Measurements from ENCODE around the gene CRHR1.

The CRHR1 gene

GRCh38 chr17:45828171-45828570, 44.1 kb downstream of the CRHR1 start:
- Histone ChIP-seq H3K27me3 (ENCODE audit: control insufficient read depth in 5 of 5, insufficient read depth in 4 of 5, low read length in 5 of 5) (peaks cover 4 to 29% (median 22%) of the 10 kb centered on the region in 5 donors), H3K36me3 (ENCODE audit: control insufficient read depth in 5 of 5, insufficient read depth in 5 of 5, low read length in 5 of 5) (no peaks in the 10 kb centered on the region), H3K9ac (ENCODE audit: low read length in 5 of 5) (no peak overlapping the region), H3K9me3 (ENCODE audit: control insufficient read depth in 5 of 5, low read length in 5 of 5) (no peaks in the 10 kb centered on the region), H3K4me1 (ENCODE audit: control insufficient read depth in 5 of 5, insufficient read depth in 5 of 5, low read length in 5 of 5) (no peaks in the 10 kb centered on the region), H3K4me3 (ENCODE audit: low read depth in 1 of 5, low read length in 5 of 5) (no peak overlapping the region), H3K27ac (ENCODE audit: low read depth, low read length) (no peak overlapping the region)

GRCh38 chr17:45828582-45829133, 44.5 kb downstream of the CRHR1 start:
- no peak overlapping the region for H3K27ac ChIP-seq (ENCODE audit: low read depth, low read length)
- H3K9me3 ChIP-seq (ENCODE audit: control insufficient read depth in 5 of 5, low read length in 5 of 5), result no peaks in the 10 kb centered on the region
- no peak overlapping the region for H3K4me3 ChIP-seq (ENCODE audit: low read depth in 1 of 5, low read length in 5 of 5)
- H3K36me3 ChIP-seq (ENCODE audit: control insufficient read depth in 5 of 5, insufficient read depth in 5 of 5, low read length in 5 of 5), result no peaks in the 10 kb centered on the region
- no peaks in the 10 kb centered on the region for H3K4me1 ChIP-seq (ENCODE audit: control insufficient read depth in 5 of 5, insufficient read depth in 5 of 5, low read length in 5 of 5)
- no peak overlapping the region for H3K9ac ChIP-seq (ENCODE audit: low read length in 5 of 5)
- H3K27me3 ChIP-seq (ENCODE audit: control insufficient read depth in 5 of 5, insufficient read depth in 4 of 5, low read length in 5 of 5), result peaks cover 4 to 30% (median 21%) of the 10 kb centered on the region in 5 donors

- H3K9ac ChIP-seq (ENCODE audit: low read length in 5 of 5), result no peak overlapping the region
- peaks cover 14 to 29% (median 20%) of the 10 kb centered on the region in 5 donors for H3K27me3 ChIP-seq (ENCODE audit: control insufficient read depth in 5 of 5, insufficient read depth in 4 of 5, low read length in 5 of 5)
- no peaks in the 10 kb centered on the region for H3K9me3 ChIP-seq (ENCODE audit: control insufficient read depth in 5 of 5, low read length in 5 of 5)
- no peak overlapping the region for H3K27ac ChIP-seq (ENCODE audit: low read depth, low read length)
- no peak overlapping the region for H3K4me3 ChIP-seq (ENCODE audit: low read depth in 1 of 5, low read length in 5 of 5)
- H3K36me3 ChIP-seq (ENCODE audit: control insufficient read depth in 5 of 5, insufficient read depth in 5 of 5, low read length in 5 of 5), result no peaks in the 10 kb centered on the region
- no peaks in the 10 kb centered on the region for H3K4me1 ChIP-seq (ENCODE audit: control insufficient read depth in 5 of 5, insufficient read depth in 5 of 5, low read length in 5 of 5)
These were observed 49.8 kb downstream of the CRHR1 start for GRCh38 chr17:45833920-45834319.

GRCh38 chr17:45834471-45835396, 50.6 kb downstream of the CRHR1 start:
- Histone ChIP-seq H3K27ac (ENCODE audit: low read depth, low read length) (no peak overlapping the region), H3K9ac (ENCODE audit: low read length in 5 of 5) (no peak overlapping the region), H3K9me3 (ENCODE audit: control insufficient read depth in 5 of 5, low read length in 5 of 5) (no peaks in the 10 kb centered on the region), H3K36me3 (ENCODE audit: control insufficient read depth in 5 of 5, insufficient read depth in 5 of 5, low read length in 5 of 5) (no peaks in the 10 kb centered on the region), H3K27me3 (ENCODE audit: control insufficient read depth in 5 of 5, insufficient read depth in 4 of 5, low read length in 5 of 5) (peaks cover 14 to 29% (median 21%) of the 10 kb centered on the region in 5 donors), H3K4me3 (ENCODE audit: low read depth in 1 of 5, low read length in 5 of 5) (no peak overlapping the region), H3K4me1 (ENCODE audit: control insufficient read depth in 5 of 5, insufficient read depth in 5 of 5, low read length in 5 of 5) (no peaks in the 10 kb centered on the region)

GRCh38 chr17:45835481-45835880, 51.4 kb downstream of the CRHR1 start:
- Histone ChIP-seq H3K9ac (ENCODE audit: low read length in 5 of 5) (no peak overlapping the region), H3K27me3 (ENCODE audit: control insufficient read depth in 5 of 5, insufficient read depth in 4 of 5, low read length in 5 of 5) (peaks cover 14 to 31% (median 24%) of the 10 kb centered on the region in 5 donors)

GRCh38 chr17:45836047-45837044, 52.2 kb downstream of the CRHR1 start:
- H3K9ac ChIP-seq (ENCODE audit: low read length in 5 of 5), result no peak overlapping the region
- H3K27me3 ChIP-seq (ENCODE audit: control insufficient read depth in 5 of 5, insufficient read depth in 4 of 5, low read length in 5 of 5), result peaks cover 14 to 33% (median 25%) of the 10 kb centered on the region in 5 donors
- no peak overlapping the region for H3K27ac ChIP-seq (ENCODE audit: low read depth, low read length)
- H3K36me3 ChIP-seq (ENCODE audit: control insufficient read depth in 5 of 5, insufficient read depth in 5 of 5, low read length in 5 of 5), result no peaks in the 10 kb centered on the region
- no peaks in the 10 kb centered on the region for H3K9me3 ChIP-seq (ENCODE audit: control insufficient read depth in 5 of 5, low read length in 5 of 5)
- H3K4me3 ChIP-seq (ENCODE audit: low read depth in 1 of 5, low read length in 5 of 5), result no peak overlapping the region
- no peaks in the 10 kb centered on the region for H3K4me1 ChIP-seq (ENCODE audit: control insufficient read depth in 5 of 5, insufficient read depth in 5 of 5, low read length in 5 of 5)

More at GRCh38 chr17:45835481-45835880, 51.4 kb downstream of the CRHR1 start:
- no peak overlapping the region for H3K27ac ChIP-seq (ENCODE audit: low read depth, low read length)
- no peaks in the 10 kb centered on the region for H3K4me1 ChIP-seq (ENCODE audit: control insufficient read depth in 5 of 5, insufficient read depth in 5 of 5, low read length in 5 of 5)
- H3K9me3 ChIP-seq (ENCODE audit: control insufficient read depth in 5 of 5, low read length in 5 of 5), result no peaks in the 10 kb centered on the region
- H3K4me3 ChIP-seq (ENCODE audit: low read depth in 1 of 5, low read length in 5 of 5), result no peak overlapping the region
- no peaks in the 10 kb centered on the region for H3K36me3 ChIP-seq (ENCODE audit: control insufficient read depth in 5 of 5, insufficient read depth in 5 of 5, low read length in 5 of 5)

- H3K9me3 ChIP-seq (ENCODE audit: control insufficient read depth in 5 of 5, low read length in 5 of 5), result no peaks in the 10 kb centered on the region
- no peak overlapping the region for H3K9ac ChIP-seq (ENCODE audit: low read length in 5 of 5)
- H3K27ac ChIP-seq (ENCODE audit: low read depth, low read length), result no peak overlapping the region
- no peak overlapping the region for H3K4me3 ChIP-seq (ENCODE audit: low read depth in 1 of 5, low read length in 5 of 5)
- no peaks in the 10 kb centered on the region for H3K4me1 ChIP-seq (ENCODE audit: control insufficient read depth in 5 of 5, insufficient read depth in 5 of 5, low read length in 5 of 5)
- H3K36me3 ChIP-seq (ENCODE audit: control insufficient read depth in 5 of 5, insufficient read depth in 5 of 5, low read length in 5 of 5), result no peaks in the 10 kb centered on the region
- H3K27me3 ChIP-seq (ENCODE audit: control insufficient read depth in 5 of 5, insufficient read depth in 4 of 5, low read length in 5 of 5), result peaks cover 14 to 33% (median 25%) of the 10 kb centered on the region in 5 donors
These were observed 53.1 kb downstream of the CRHR1 start for GRCh38 chr17:45837187-45837586.

GRCh38 chr17:45837603-45838002, 53.5 kb downstream of the CRHR1 start:
- Histone ChIP-seq H3K27me3 (ENCODE audit: control insufficient read depth in 5 of 5, insufficient read depth in 4 of 5, low read length in 5 of 5) (peaks cover 13 to 31% (median 25%) of the 10 kb centered on the region in 5 donors), H3K4me3 (ENCODE audit: low read depth in 1 of 5, low read length in 5 of 5) (no peak overlapping the region), H3K9me3 (ENCODE audit: control insufficient read depth in 5 of 5, low read length in 5 of 5) (no peaks in the 10 kb centered on the region), H3K9ac (ENCODE audit: low read length in 5 of 5) (no peak overlapping the region), H3K36me3 (ENCODE audit: control insufficient read depth in 5 of 5, insufficient read depth in 5 of 5, low read length in 5 of 5) (no peaks in the 10 kb centered on the region), H3K4me1 (ENCODE audit: control insufficient read depth in 5 of 5, insufficient read depth in 5 of 5, low read length in 5 of 5) (no peaks in the 10 kb centered on the region), H3K27ac (ENCODE audit: low read depth, low read length) (no peak overlapping the region)

GRCh38 chr17:45838751-45839295, 54.7 kb downstream of the CRHR1 start:
- Histone ChIP-seq H3K9me3 (ENCODE audit: control insufficient read depth in 5 of 5, low read length in 5 of 5) (no peaks in the 10 kb centered on the region), H3K4me3 (ENCODE audit: low read depth in 1 of 5, low read length in 5 of 5) (no peak overlapping the region), H3K4me1 (ENCODE audit: control insufficient read depth in 5 of 5, insufficient read depth in 5 of 5, low read length in 5 of 5) (no peaks in the 10 kb centered on the region), H3K36me3 (ENCODE audit: control insufficient read depth in 5 of 5, insufficient read depth in 5 of 5, low read length in 5 of 5) (no peaks in the 10 kb centered on the region), H3K9ac (ENCODE audit: low read length in 5 of 5) (no peak overlapping the region), H3K27me3 (ENCODE audit: control insufficient read depth in 5 of 5, insufficient read depth in 4 of 5, low read length in 5 of 5) (peaks cover 10 to 28% (median 23%) of the 10 kb centered on the region in 5 donors), H3K27ac (ENCODE audit: low read depth, low read length) (no peak overlapping the region)
